Glomerular endothelial cell (primary cell): ENCODE results near the gene ALKBH4. TPM values are rescaled to one million over a fixed set of nuclear protein-coding genes. Genes with fewer than 3 reads are reported as not detected.
A peak's percentile ranks its signal among the peaks of the same experiment; 100 is the strongest.
"Not testable (repeated sequence)": the region's sequence is repeated elsewhere in the genome, so short reads cannot be mapped to it uniquely, and the experiment has no call there.

Experiments used
- DNase-seq: peaks from one replicate; pipeline ENCODE4 v3.0.0-alpha.2; 2011; ENCODE audit warnings: low read depth, low spot score; ENCODE audit errors: extremely low read depth
- total RNA-seq: library from RNA; depleted of rRNA; stranded (reverse); fragments of >200 nt; gene quantifications from 2 replicates; pipeline ENCODE4 v1.2.3, GENCODE V29; 2015

The ALKBH4 gene, protein sequence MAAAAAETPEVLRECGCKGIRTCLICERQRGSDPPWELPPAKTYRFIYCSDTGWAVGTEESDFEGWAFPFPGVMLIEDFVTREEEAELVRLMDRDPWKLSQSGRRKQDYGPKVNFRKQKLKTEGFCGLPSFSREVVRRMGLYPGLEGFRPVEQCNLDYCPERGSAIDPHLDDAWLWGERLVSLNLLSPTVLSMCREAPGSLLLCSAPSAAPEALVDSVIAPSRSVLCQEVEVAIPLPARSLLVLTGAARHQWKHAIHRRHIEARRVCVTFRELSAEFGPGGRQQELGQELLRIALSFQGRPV
- 12.5 and 12.8 TPM in 2 replicates for total RNA-seq

DNA sequence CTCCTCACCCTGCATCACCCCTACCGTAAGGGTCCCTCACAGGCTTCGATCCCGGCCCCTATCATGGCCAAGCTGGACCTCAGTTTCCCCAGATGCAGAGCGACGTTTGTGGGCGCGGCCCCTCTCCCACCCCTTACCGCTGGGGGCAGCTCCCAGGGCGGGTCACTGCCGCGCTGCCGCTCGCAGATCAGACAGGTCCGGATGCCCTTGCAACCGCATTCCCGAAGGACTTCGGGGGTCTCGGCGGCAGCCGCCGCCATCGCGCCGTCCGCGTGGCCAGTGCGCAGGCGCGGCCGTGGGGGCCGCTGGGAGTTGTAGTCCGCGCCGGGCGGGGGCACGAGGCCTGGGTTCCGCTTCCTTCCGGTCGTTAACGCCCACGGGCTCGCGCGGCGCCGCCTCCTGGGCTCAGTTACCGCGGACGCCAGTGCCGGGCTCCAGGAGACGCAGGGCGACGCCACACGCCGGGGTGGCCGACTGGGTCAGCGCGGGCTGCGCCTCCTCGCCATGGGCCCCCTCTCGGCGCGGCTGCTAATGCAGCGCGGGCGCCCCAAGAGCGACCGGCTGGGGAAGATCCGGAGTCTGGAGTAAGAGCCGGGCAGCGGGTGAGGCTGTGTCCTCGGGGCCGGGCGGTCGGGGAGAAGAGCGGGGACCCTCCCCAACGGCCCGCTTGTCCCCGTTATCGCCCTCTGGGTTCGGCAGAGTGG, at the start of gene ALKBH4, which contains the start of gene LRWD1:
Gene ALKBH4 (minus strand): TSS at position 287 of the 704 bp plus-strand sequence. CDS start 27 bp downstream, at position 260.
Gene LRWD1 (plus strand): TSS at position 408 of the 704 bp plus-strand sequence. CDS start 97 bp downstream, at position 505.
- DNase-seq: no peak

- peak; percentile 9 for DNase-seq
These were observed 48.1 kb upstream of the ALKBH4 start for GRCh38 chr7:102512642-102513221.

DNA sequence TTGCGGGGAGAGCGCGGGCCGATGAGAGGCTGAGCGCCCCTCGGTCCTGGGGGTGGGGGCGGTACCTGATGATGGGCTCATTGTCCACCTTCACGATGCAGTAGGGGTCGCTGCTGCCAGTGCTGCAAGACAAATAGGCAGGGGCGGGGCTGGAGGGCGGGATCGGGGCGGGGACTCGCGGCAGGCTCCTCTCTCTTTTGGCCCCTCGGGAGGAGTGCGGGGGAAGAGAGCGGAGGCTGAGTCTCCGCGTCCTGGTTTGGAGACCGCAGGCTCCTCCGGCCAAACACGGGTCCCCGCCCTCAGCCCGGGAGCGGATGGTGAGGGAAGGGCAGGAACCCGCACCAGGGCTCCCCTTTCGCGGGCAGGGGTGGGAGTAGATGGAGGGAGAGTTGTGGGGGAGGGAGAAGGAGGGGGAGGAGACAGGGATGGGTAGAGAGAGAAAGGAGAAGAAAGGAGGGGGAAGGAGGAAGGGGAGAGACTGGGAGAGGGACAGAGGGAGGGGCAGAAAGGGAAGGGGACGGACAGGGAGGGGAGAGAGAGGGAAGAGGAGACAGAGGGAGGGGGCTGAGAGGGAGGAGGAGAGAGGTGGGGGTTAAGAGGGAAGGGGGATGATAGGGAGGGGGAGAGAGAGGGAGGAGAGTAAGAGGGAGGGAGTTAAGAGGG, 47.3 kb upstream of the ALKBH4 start:
- not testable (repeated sequence) for DNase-seq

DNA sequence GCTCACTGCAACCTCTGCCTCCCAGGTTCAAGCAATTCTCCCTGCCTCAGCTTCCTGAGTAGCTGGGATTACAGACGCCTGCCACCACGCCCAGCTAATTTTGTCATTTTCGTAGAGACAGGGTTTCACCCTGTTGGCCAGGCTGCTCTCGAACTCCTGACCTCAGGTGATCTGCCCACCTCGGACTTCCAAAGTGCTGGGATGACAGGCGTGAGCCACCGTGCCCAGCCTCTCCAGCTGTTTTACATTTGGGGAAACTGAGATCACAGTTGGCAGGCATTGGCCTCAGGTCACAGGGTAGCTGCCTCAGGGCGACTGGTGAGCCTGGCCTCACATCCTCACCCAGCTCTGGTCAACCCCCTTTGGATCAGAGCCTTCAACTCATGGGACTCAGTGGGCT, 45.9 kb upstream of the ALKBH4 start:
- DNase-seq: not testable (repeated sequence)

DNA sequence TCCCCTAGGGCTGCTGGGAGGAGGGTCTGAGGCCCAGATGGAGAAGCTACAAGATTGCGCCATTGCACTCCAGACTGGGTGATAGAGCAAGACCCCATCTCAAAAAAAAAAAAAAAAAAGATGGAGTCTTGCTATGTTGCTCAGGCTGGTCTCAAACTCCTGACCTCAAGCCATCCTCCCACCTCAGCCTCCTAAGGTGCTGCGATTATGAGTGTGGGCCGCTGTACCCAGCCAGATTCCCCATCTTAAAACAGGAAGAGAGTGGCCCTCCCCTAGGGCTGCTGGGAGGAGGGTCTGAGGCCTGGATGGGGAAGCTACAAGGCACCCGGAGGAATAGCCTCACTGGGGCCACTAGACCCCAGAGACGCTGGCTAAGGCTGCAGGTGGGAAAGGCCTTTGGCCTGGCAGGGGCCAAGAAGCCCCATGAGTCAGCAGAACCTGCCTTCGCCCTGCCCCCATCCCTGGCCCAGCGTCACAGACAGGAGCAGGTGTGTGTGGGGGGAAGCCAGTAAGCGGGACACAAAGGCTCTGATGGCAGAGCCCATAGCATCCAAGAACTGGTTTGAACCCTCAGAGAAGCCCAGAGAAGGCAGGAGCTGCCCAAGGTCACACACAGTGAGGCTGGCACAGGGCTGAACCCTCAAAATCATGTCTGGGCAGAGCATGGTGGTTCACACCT, 42.9 kb upstream of the ALKBH4 start:
- DNase-seq: not testable (repeated sequence)

GRCh38 chr7:102505298-102506185, 40.9 kb upstream of the ALKBH4 start:
- DNase-seq: not testable (repeated sequence)

DNA sequence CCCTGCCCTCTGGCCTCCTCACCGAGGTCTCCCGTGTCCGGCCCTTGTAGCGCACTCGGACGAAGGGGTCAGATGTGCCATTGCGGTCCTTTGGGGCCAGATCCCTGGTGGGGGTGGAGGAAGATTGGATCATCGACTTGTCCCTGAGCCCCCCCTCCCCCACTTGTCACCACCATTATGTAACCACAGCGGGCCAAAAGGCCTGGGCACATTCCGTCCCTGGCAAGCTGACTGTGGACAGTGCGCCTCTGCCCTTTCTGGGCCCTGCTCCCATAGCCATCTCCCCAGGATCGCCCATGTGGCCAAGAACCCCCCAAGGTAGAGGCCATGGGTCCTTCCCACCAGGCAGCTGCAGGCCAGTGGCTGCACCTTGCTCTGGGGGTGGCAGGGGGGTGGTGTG, 38.5 kb upstream of the ALKBH4 start:
- DNase-seq: not testable (repeated sequence)

DNA sequence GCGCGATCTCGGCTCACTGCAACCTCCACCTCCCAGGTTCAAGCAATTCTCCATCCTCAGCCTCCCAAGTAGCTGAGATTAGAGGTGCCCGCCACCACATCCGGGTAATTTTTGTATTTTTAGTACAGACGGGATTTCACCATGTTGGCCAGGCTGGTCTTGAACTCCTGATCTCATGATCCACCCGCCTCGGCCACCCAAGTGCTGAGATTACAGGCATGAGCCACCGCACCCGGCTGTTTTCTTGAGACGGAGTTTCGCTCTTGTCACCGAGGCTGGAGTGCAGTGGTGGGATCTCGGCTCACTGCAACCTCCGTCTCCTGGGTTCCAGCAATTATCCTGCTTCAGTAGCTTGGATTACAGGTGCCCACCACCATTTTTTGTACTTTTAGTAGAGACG, 33.7 kb upstream of the ALKBH4 start:
- DNase-seq: not testable (repeated sequence)

- DNase-seq: not testable (repeated sequence)
These were observed 32.6 kb upstream of the ALKBH4 start for GRCh38 chr7:102497308-102497707.

GRCh38 chr7:102496861-102497260, 32.2 kb upstream of the ALKBH4 start:
- DNase-seq: not testable (repeated sequence)

GRCh38 chr7:102494473-102495149, 29.9 kb upstream of the ALKBH4 start:
- DNase-seq: not testable (repeated sequence)

- DNase-seq: not testable (repeated sequence)
These were observed 29.4 kb upstream of the ALKBH4 start for GRCh38 chr7:102494026-102494425.

- not testable (repeated sequence) for DNase-seq
These were observed 28.7 kb upstream of the ALKBH4 start for GRCh38 chr7:102493220-102493935.

GRCh38 chr7:102490529-102491075, 25.9 kb upstream of the ALKBH4 start:
- DNase-seq: not testable (repeated sequence)

DNA sequence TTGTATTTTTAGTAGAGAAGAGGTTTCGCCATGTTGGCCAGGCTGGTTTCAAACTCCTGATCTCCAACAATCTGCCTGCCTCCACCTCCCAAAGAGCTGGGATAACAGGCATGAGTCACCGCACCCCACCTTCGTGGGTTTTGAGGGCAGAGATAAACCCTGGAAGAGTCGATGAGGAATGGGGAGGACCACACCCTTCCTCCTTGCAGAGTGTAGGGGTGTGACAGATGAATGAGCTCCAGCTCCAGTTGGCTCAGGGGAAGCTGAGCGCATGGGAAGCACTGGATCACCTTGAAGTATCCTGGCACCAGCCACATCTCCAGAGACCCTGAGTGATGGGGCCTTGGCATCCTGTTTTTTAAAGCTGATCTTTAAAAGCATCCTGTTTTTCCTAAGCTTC, 19.7 kb upstream of the ALKBH4 start:
- not testable (repeated sequence) for DNase-seq

DNA sequence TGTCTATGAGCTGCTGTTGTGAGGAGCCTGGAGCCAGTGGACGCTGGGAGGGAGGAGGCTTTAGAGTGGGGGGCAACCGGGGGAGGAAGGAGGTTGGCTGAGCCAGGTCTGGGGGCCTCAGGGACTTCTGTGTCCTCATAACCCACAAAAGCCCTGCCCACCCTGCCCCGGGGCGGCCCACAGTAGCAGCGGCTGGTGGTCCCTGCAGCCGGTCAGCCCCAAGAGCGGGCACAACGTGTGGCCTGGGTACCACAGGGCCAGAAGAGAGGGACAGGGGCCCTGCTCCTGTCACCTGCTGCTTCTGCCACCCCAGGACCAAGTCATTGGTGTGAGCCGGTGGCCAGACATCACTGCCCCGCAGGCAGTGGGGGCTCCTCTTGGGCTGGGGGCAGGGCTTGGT, 17.3 kb upstream of the ALKBH4 start:
- DNase-seq: not testable (repeated sequence)

GRCh38 chr7:102479982-102480637, 15.4 kb upstream of the ALKBH4 start:
- not testable (repeated sequence) for DNase-seq
